ENCODE data around the gene PSRC1.

The PSRC1 gene

GRCh38 chr1:109268431-109269211 is 14.3 kb downstream of the PSRC1 start:
- no peak overlapping the region for H3K9ac ChIP-seq (ENCODE audit: low read length)
- no peaks in the 10 kb centered on the region for H3K36me3 ChIP-seq (replicated peaks; ENCODE audit: low read depth, low read length)
- H3K27ac ChIP-seq (ENCODE audit: low read length): no peak overlapping the region
- no peaks in the 10 kb centered on the region for H4K20me1 ChIP-seq (ENCODE audit: insufficient read depth, low read length)
- no peak overlapping the region for H3K4me3 ChIP-seq (ENCODE audit: low read length)
- no peaks in the 10 kb centered on the region for H3K27me3 ChIP-seq (ENCODE audit: low read depth, low read length)
- H2AFZ ChIP-seq (ENCODE audit: low read depth, low read length): no peak overlapping the region
- TF ChIP-seq EZH2phosphoT487 (IDR thresholded peaks at IDR 0.05; ENCODE audit: low read depth) (no peak), CTCF (IDR thresholded peaks at IDR 0.05; ENCODE audit: low read depth, low read length) (no peak)
- H3K79me2 ChIP-seq (ENCODE audit: low read length): no peaks in the 10 kb centered on the region
- H3K9me3 ChIP-seq (ENCODE audit: insufficient read depth, low read length): no peaks in the 10 kb centered on the region
- H3K4me2 ChIP-seq (ENCODE audit: low read length): no peak overlapping the region
- H3K4me1 ChIP-seq (ENCODE audit: low read length): no peaks in the 10 kb centered on the region

- no peaks in the 10 kb centered on the region for H3K4me1 ChIP-seq (ENCODE audit: low read length)
- H3K36me3 ChIP-seq (replicated peaks; ENCODE audit: low read depth, low read length): no peaks in the 10 kb centered on the region
- no peaks in the 10 kb centered on the region for H4K20me1 ChIP-seq (ENCODE audit: insufficient read depth, low read length)
- H3K79me2 ChIP-seq (ENCODE audit: low read length): no peaks in the 10 kb centered on the region
- no peak overlapping the region for H3K4me2 ChIP-seq (ENCODE audit: low read length)
- no peaks in the 10 kb centered on the region for H3K9me3 ChIP-seq (ENCODE audit: insufficient read depth, low read length)
- no peaks in the 10 kb centered on the region for H3K27me3 ChIP-seq (ENCODE audit: low read depth, low read length)
- no peak for TF ChIP-seq EZH2phosphoT487 (IDR thresholded peaks at IDR 0.05; ENCODE audit: low read depth)
- no peak for TF ChIP-seq CTCF (IDR thresholded peaks at IDR 0.05; ENCODE audit: low read depth, low read length)
- no peak overlapping the region for H3K4me3 ChIP-seq (ENCODE audit: low read length)
- H3K27ac ChIP-seq (ENCODE audit: low read length): no peak overlapping the region
- no peak overlapping the region for H2AFZ ChIP-seq (ENCODE audit: low read depth, low read length)
- no peak overlapping the region for H3K9ac ChIP-seq (ENCODE audit: low read length)
Measured at GRCh38 chr1:109267743-109268300, 15.1 kb downstream of the PSRC1 start.

DNA sequence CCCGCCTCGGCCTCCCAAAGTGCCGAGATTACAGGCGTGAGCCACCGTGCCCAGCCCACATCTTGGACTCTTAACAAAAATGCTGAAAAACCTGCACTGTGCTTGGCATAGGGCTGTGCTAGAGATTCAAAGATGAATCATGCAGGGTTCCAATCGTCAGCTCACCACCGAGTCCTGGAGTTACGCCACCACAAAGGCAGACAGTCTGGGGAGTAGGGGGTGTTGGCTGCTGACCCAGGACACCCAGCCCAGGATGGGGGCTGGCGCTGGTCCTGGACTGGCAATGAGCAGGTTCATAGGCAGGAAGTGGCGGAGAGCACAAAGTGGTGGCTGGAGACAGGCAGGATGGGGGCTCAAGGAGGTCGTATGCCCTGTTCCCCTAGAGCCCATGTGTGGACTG is 16.0 kb downstream of the PSRC1 start:
- H3K27me3 ChIP-seq (ENCODE audit: low read depth, low read length): no peaks in the 10 kb centered on the region
- H3K79me2 ChIP-seq (ENCODE audit: low read length): no peaks in the 10 kb centered on the region
- TF ChIP-seq CTCF (IDR thresholded peaks at IDR 0.05; ENCODE audit: low read depth, low read length) (no peak), EZH2phosphoT487 (IDR thresholded peaks at IDR 0.05; ENCODE audit: low read depth) (no peak)
- H2AFZ ChIP-seq (ENCODE audit: low read depth, low read length): no peak overlapping the region
- H3K36me3 ChIP-seq (replicated peaks; ENCODE audit: low read depth, low read length): no peaks in the 10 kb centered on the region
- no peak overlapping the region for H3K4me2 ChIP-seq (ENCODE audit: low read length)
- no peak overlapping the region for H3K4me3 ChIP-seq (ENCODE audit: low read length)
- H3K9me3 ChIP-seq (ENCODE audit: insufficient read depth, low read length): no peaks in the 10 kb centered on the region
- H3K27ac ChIP-seq (ENCODE audit: low read length): no peak overlapping the region
- no peaks in the 10 kb centered on the region for H3K4me1 ChIP-seq (ENCODE audit: low read length)
- H4K20me1 ChIP-seq (ENCODE audit: insufficient read depth, low read length): no peaks in the 10 kb centered on the region
- H3K9ac ChIP-seq (ENCODE audit: low read length): no peak overlapping the region

DNA sequence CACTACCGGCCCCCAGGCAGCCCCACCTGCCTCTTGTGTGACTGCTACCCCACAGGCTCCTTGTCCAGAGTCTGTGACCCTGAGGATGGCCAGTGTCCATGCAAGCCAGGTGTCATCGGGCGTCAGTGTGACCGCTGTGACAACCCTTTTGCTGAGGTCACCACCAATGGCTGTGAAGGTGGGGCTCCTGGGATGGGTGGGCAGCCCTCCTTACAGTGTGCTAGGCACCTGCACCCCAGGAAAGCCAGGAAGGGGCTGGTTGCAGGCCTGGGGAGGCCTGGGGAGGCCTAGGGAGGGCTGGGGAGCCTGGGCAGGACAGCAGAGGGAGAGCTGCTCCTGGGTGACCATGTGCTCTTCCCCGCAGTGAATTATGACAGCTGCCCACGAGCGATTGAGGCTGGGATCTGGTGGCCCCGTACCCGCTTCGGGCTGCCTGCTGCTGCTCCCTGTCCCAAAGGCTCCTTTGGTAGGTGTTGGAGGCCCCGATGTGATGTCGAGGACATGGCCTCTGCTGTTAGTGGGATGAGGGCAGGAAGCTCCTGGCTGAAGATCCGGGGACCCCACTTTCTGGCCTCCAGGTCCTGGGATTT is 17.1 kb downstream of the PSRC1 start:
- H4K20me1 ChIP-seq (ENCODE audit: insufficient read depth, low read length): no peaks in the 10 kb centered on the region
- no peak overlapping the region for H3K4me2 ChIP-seq (ENCODE audit: low read length)
- TF ChIP-seq CTCF (IDR thresholded peaks at IDR 0.05; ENCODE audit: low read depth, low read length) (no peak), EZH2phosphoT487 (IDR thresholded peaks at IDR 0.05; ENCODE audit: low read depth) (no peak)
- no peaks in the 10 kb centered on the region for H3K79me2 ChIP-seq (ENCODE audit: low read length)
- H3K36me3 ChIP-seq (replicated peaks; ENCODE audit: low read depth, low read length): no peaks in the 10 kb centered on the region
- no peak overlapping the region for H3K27ac ChIP-seq (ENCODE audit: low read length)
- no peak overlapping the region for H2AFZ ChIP-seq (ENCODE audit: low read depth, low read length)
- H3K4me3 ChIP-seq (ENCODE audit: low read length): no peak overlapping the region
- H3K4me1 ChIP-seq (ENCODE audit: low read length): no peaks in the 10 kb centered on the region
- no peaks in the 10 kb centered on the region for H3K9me3 ChIP-seq (ENCODE audit: insufficient read depth, low read length)
- H3K27me3 ChIP-seq (ENCODE audit: low read depth, low read length): no peaks in the 10 kb centered on the region
- H3K9ac ChIP-seq (ENCODE audit: low read length): no peak overlapping the region
